ENCODE measurements around the gene BACH2.

The BACH2 gene

GRCh38 chr6:90098001-90098531 lies 198.6 kb downstream of the BACH2 start:
- no peak for DNase-seq (ENCODE audit: low spot score)

DNA sequence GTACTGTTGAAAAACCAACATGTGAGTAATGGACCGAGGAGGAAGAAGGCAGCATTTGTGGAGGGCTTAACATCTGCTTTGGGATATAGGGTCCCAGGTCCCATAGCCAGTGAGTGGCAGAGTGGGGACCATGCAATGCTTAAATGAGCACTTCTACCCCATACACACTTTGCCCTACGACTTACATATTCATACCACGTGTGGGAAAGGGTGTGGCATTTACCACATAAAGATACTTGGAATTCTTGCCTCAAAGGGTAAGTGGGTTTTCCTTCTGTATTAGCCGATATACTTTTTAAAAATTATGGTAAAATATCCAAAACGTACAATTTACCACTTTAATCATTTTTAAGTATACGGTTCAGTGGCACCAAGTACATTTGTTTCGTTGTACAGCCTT lies 199.3 kb downstream of the BACH2 start:
- no peak for DNase-seq (ENCODE audit: low spot score)

DNA sequence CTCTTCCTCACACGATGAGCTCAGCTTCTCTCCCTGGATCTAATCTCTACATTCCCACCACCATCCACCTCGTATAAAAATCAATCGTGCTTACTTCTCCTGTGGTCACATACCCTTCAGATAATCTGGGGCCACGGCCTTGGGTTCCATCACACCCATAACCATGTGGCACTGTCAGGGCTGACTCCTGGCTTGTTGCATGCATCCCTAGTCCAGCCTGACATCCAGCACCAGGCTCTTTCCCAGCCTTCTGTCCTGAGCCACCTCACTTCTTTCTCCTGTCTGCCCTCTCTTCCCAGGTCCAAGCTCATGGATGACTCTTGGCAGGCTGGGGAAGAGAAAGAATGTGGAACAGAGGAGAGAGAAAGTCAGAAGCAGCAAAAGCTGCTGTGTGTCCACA lies 199.8 kb downstream of the BACH2 start:
- no peak for DNase-seq (ENCODE audit: low spot score)

GRCh38 chr6:90095788-90096187 lies 200.9 kb downstream of the BACH2 start:
- no peak for DNase-seq (ENCODE audit: low spot score)

GRCh38 chr6:90095145-90095544 lies 201.5 kb downstream of the BACH2 start:
- no peak for DNase-seq (ENCODE audit: low spot score)

GRCh38 chr6:90093558-90094073 lies 203.0 kb downstream of the BACH2 start:
- DNase-seq (ENCODE audit: low spot score): no peak

DNA sequence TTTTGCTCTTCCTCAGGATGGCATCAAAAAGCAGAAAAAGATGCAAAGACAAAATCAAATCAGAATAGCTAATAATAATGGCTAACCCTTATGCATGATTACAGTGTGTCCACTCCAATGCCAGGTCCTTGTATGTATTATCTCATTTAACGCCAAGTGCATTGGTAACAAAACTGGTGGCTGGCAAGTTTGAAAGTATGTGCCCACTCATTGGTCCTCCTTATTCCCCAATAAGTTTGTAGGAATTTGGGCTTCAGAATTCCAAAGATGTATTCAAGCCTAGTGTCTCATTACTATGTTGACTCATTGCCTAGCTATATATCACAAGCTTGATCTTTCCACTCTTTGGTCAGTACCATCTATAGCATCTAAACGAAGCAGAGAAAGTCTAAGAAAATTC lies 205.8 kb downstream of the BACH2 start:
- DNase-seq (ENCODE audit: low spot score): no peak

DNA sequence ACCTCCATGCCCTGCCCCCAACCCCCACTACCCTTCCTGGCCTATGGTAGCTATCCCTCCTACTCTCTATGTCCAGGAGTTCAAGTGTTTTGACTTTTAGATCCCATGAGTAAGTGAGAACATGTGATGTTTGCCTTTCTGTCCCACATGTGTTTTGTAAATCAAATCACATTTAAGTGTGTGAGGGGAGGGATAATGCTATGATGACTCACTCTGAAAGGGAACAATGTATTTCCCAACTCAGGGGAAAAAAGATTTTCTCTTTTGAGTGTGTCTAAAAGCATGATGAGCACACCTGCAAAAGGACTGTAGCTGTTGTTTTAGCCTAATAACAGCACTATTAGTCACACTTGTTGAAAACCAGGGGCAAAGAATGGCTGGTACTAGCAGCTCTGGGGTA lies 208.6 kb downstream of the BACH2 start:
- DNase-seq (ENCODE audit: low spot score): no peak

DNA sequence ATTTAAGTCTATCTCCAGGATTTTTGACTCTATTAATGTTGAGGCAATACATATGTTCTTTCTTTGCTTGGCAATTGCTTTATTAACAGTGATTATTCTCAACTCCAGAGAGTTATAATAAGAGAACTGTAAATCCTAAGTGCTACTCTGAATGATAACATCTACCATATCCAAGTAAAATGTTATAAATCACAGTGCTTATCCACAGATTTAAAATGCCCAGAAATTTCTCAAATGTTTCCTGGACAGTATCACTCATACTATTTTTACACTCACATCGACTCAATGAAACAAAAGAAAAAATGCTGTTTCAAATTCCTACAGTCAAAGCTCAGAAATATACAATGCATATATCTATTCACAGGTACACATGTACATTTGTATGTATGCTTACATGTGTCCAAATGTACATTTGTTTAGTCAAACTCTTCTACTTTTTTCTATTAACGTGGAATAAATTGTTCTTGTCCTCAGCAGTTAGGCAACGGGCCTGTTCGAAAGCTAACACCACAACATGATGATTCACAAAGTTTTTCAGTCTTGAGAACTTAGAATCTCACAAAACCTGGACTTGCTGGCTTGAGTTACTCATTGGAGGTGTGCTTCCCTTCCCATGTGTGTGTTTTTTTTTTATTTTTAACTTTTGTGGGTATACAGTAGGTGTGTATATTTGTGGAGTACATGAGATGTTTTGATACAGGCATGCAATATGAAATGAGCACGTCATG lies 209.4 kb downstream of the BACH2 start:
- DNase-seq (ENCODE audit: low spot score): no peak

DNA sequence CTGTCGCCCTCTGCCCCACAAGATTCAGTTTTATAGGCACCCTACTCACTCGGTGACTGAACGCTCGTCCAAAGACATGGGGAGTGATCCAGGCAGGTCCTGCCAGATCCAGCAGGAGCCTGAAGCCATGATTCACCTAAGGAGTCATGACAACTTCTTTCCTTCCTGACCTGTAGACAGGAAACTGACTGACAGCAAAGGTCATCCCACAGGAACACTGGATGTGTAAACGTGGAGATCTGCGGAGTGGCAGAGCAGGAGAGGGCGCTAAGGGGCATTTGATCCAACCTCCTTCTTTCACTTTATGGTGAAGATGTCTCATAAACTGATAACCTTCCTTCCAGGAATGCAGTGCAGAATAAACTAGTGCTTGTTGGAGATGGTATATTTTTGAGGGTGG lies 210.1 kb downstream of the BACH2 start:
- DNase-seq (ENCODE audit: low spot score): no peak

GRCh38 chr6:90083891-90084290 lies 212.8 kb downstream of the BACH2 start:
- DNase-seq (ENCODE audit: low spot score): peak; percentile 67

DNA sequence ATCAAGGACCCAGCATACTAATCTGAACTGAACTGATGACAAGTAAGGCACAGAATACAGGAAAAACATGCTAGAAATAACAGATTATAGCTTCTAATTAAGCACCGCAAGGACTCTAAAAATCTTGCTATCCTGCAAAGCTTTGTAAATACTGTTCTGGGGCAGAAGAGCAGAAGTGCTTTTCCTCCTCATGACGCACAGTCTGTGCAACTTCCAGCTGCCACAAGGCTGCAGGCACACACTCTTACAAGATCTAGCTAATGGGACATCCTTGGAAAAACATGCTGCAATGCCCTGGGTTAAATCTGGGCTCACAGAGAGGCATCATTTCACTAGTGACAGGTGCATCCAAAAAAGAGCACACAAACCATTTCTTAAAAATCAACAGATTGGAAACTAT lies 213.8 kb downstream of the BACH2 start:
- no peak for DNase-seq (ENCODE audit: low spot score)

DNA sequence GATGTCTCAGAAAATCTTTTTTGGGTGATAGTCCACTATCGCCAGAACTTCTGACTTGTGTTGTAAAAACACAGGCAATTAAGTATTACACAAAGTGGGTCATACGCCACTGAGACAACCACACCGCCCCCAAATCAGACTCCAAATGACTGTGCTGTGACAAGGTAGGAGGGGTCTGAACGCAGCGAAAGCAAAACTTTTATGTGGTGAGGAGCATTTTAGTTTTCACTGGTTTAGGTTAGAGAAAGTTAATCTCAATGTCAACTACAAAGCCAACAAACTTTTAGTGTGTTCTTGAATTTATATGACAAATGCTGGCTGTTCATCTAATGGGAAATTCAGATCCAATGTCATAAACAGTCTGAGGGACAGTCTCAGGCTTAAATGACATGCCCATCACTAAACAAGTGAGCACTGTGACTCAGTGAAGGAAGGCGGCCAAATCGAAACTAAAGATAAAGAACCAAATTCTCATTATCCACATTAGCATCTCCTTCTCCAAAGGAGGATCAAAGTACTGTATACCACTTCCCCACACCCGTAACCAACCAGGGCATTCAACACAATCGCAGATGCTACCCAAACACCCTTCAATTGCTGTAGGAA lies 215.7 kb downstream of the BACH2 start:
- DNase-seq (ENCODE audit: low spot score): no peak

DNA sequence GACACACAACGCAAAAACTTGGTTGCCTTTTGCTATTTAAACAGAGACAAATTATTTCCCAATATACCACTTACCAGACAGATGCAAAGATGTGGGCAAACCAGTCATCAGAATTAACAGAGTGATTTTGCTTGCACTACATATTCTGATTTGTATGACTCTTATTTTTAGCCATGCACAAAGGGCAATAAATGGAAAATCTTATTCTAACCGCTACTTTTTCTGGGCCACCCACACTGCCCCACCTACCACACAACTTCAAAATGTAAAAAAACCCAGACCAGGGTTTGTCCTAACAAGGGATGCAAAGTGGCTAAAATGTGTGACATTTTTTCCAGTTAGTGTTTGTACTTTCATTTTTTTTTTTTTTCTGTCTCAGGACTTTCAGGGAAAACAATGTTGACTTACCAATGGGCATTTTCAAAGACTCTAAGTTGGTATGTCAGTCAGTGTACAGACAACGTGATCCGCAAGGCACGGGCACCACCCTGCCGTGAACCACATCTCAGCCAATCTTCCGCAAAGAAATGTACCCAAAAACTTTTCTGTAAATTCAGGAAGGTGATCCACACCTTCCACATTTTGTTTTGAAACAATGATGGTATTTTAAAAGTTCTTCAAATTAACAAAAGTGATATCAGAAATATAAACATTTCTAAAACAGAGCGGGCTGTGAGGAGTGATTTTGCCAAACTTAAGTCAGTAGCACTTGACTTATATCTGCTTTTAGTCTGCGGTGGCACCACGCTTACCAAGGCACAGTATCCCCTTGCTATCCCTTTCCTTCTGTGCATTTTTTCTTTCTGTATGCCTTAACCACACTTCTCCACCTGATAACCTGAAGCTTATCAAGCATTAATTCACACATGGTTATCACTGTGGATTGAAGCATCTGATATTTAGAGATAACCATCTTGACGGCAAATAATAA lies 216.8 kb downstream of the BACH2 start:
- no peak for DNase-seq (ENCODE audit: low spot score)

GRCh38 chr6:90078513-90079289 lies 217.9 kb downstream of the BACH2 start:
- DNase-seq (ENCODE audit: low spot score): no peak

DNA sequence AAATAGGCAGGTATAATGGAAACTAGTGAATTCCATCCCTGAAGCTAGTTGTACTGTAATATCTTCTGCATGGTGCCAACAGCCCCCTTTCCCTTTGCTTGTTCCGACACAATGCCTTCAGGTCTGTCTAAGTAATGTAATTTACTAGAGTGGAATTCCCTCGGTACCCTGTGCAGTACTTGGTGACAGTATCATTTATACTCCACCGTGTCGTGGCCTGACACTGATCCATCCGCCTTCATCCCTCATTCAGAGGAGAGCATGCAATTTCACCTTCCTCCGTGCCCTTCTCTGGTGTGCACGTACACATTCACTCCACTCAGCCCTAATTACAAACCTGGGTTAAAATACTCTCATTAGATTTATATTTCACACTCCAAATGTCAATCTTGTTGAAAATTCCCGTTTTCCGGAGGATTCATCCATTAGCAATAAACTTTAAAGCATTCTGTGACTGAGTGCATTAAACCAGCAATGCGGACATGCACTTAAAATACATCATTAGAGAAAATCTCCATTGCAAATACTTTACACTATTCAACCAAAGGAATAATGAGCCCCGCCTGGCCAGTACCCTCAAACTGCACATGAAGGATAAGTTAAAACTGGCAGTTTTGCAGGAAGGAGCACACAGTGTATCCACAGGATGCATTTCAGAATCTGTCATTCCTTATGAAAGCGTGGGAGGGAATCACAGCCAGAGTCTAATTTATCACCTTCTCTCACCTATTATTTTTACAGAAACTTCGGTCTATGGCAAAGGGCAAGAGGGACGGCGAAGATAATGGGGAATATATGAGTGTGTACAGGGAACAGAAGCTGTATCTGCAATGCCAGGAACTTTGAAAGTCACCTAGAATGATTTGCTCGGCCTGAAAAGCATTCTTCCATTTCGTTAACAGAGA lies 219.9 kb downstream of the BACH2 start:
- no peak for DNase-seq (ENCODE audit: low spot score)

DNA sequence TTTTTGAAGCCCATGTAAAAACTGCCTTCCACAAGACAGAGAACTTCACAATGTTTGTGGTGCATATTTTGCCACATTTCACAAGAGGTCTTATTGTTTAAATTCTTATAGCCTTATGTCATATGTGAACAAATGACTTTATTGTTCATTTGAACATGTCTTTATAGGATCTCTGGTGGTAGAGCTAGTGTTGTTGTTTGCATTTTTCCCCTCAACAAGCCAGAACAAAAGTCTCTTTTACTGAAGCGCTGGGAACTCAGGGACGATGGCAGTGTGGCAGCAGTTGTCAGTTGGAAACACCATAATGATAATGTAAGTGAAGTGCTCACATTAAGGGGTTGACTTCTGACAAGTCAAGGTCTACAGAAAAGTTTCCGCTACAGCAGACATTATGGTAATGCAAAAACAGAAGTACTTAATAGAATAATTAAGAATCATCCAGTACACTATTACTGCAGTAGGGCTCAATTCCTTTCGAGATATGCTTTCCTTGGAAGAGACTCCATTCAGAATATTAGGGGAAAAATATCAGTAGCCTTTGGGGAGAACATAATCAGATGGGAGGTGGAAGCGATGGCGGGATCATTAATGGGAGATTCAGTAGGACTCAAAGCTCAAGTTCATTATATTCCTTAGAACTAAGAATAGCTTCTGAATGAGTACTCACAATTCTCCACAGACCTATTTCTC lies 222.3 kb downstream of the BACH2 start:
- DNase-seq (ENCODE audit: low spot score): no peak

DNA sequence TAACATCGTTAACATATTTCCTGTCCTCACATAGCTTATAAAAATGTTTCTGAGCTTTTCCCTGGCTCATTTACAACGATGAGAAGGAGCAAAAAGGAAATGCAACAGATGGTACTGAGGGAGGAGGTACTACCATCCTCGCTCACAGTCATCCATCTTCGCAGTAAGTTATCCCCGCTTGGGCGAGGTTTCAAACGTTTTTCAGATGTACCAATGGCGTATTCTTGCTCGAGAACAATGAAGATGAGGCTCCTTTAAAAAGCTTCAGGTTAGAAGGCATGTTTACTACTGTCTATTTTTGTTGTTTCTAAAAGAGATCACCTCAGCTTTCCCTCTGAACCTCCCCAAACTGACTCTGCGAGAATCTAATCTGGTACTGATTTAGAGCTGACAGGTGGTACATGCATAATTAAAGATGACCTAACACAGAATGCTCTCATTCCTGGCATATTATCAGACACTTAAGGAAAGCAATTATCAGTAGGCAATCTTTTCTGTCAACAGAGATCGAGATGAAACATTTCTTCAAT lies 223.6 kb downstream of the BACH2 start:
- DNase-seq (ENCODE audit: low spot score): no peak

DNA sequence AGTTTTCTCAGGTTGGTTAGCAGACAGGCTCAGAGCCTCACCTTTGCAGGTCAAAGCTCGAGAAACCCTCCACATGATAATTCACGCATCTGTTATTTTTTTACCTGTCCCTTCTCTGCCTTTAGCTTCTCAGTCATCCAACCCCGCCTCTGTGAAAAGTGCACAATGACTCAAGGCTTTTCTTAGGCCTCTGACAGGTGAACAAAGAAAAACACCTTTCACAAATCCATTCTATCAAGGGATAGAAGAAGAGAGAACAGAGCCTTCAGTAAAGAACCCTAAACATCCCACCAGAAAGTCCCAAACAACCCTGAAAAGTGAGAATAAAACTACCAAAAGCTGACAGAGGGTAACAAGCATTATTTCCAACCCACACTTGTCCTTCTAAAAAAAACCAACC lies 224.1 kb downstream of the BACH2 start:
- DNase-seq (ENCODE audit: low spot score): no peak

Data from NAMALWA (cell line).